ENCODE data around the gene TBC1D16.
A peak's percentile ranks its signal among the peaks of the same experiment; 100 is the strongest.

The TBC1D16 gene

GRCh38 chr17:80024206-80024972 is 11.3 kb downstream of the TBC1D16 start:
- DNase-seq = no peak

- no peak for DNase-seq
These were observed 12.0 kb downstream of the TBC1D16 start for GRCh38 chr17:80023481-80024205.

- no peak for DNase-seq
These were observed 14.1 kb downstream of the TBC1D16 start for GRCh38 chr17:80021600-80021999.

GRCh38 chr17:80018917-80019651 is 16.6 kb downstream of the TBC1D16 start:
- no peak for DNase-seq

- DNase-seq = no peak
These were observed 18.3 kb downstream of the TBC1D16 start for GRCh38 chr17:80017226-80018010.

- no peak for DNase-seq
These were observed 22.6 kb downstream of the TBC1D16 start for GRCh38 chr17:80012765-80013741.

- DNase-seq = no peak
These were observed 23.6 kb downstream of the TBC1D16 start for GRCh38 chr17:80011989-80012555.

- DNase-seq = no peak
These were observed 25.3 kb downstream of the TBC1D16 start for GRCh38 chr17:80010283-80010858.

- no peak for DNase-seq
These were observed 26.0 kb downstream of the TBC1D16 start for GRCh38 chr17:80009391-80010282.

- DNase-seq = no peak
These were observed 26.8 kb downstream of the TBC1D16 start for GRCh38 chr17:80008848-80009247.

- peak; percentile 88 to 91 for DNase-seq
These were observed 27.3 kb downstream of the TBC1D16 start for GRCh38 chr17:80008383-80008840.

- DNase-seq = no peak
These were observed 27.7 kb downstream of the TBC1D16 start for GRCh38 chr17:80007939-80008338.

- DNase-seq = no peak
These were observed 28.6 kb downstream of the TBC1D16 start for GRCh38 chr17:80006811-80007752.

- no peak for DNase-seq
These were observed 29.3 kb downstream of the TBC1D16 start for GRCh38 chr17:80006339-80006720.

GRCh38 chr17:80005360-80006338 is 30.0 kb downstream of the TBC1D16 start:
- peak; percentile 73 to 80 for DNase-seq

- DNase-seq = no peak
These were observed 31.7 kb downstream of the TBC1D16 start for GRCh38 chr17:80003969-80004368.

Measured in activated T-cell treated with anti-CD3 and anti-CD28 coated beads, Interleukin-2, amount 50 U/mL, for 48 hours (primary cell).